Measurements from ENCODE around the gene RNF123.

DNA sequence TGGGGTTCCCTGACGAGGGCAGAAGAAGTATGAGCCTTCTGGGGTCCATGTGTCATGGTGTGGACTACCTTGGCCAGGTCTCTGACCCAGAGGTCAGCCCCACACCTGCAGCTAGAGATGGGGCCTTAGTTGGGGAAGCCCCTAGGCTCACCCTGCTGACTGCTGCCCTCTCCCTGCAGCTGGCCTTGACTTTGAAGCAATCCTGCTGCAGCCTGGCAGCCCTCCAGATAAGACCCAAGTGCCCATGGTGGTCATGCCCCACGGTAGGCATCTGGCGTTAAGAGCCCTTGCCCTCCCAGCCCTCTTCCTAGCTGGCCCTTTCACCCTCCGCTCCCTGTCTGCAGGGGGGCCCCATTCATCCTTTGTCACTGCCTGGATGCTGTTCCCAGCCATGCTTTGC lies 7.8 kb upstream of the RNF123 start:
- no peak for TF ChIP-seq POLR2A (IDR thresholded peaks at IDR 0.05; ENCODE audit: low read depth, low read length)
- TF ChIP-seq POLR2AphosphoS5 (IDR thresholded peaks at IDR 0.05; ENCODE audit: low read depth, low read length) = no peak
- TF ChIP-seq PAX5 (IDR thresholded peaks at IDR 0.05; ENCODE audit: insufficient read depth, low read length, severe bottlenecking) = no peak
